ENCODE measurements around the gene SAMMSON.
A peak's percentile ranks its signal among the peaks of the same experiment; 100 is the strongest.

SAMMSON gene

DNA sequence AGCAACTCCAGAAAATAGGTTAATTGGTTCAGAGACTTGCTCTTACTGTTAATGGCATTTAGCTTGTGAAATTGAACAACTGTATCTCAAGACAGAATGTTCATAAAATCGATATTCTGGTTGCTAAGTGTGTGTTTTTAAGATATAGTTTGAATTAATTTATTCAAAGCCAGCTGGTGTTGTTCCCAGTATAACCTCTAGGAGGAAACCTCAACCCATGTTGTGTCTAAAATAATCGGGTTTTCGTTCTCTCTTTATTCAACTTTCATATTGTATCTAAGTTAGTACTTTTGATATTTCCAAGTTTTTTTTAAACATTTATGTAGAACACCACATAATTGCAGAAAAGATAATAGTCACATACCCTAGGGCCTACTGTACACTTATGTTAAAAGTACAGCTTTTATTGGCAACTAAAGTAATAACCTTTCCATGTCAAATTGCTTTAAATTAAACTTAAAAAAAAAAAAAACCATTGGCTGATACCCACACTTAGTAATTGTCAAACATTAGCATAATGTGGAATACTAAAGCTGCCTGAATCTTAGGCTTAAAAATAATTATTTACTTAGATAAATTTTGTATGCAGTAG lies 90.9 kb downstream of the SAMMSON start:
- DNase-seq (ENCODE audit: low spot score): peak; percentile 10

DNA sequence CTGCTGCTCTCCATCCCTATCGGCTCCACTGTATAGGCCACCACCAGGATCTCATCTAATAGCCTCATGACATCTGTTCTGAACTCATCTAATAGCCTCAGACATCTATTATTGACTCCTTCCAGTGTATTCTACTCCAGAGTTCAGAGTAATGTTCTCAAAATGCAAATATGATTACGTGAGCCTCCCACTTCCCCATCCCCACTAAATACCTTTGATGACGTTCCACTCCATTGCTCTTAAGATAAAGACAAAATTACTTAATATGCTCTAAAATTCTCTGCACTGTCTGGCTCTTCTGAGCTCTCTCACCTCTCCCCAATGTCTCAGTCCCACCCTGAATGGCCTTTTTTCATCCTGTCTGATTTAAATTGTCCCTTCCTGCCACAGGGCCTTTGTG lies 94.7 kb downstream of the SAMMSON start:
- no peak for DNase-seq (ENCODE audit: low spot score)

DNA sequence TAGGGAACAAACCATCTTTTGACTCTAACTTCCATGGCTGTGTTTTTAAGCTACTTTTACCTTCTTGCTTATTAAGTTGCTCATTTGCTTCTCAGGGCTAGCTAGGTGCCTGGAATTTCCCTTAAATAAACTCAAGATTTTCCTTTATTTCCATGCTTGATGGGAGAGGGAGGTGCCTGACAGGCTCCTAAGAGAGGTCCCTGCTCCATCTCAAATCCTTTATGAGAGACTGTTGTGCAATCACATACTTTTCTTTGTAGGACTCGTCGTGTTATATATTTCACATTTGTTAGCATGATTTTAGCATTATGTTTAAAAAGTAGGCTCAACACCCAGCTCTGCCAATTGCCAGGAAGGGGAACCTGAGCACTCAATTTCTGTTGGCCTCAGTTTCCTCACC lies 95.7 kb downstream of the SAMMSON start:
- no peak for DNase-seq (ENCODE audit: low spot score)

DNA sequence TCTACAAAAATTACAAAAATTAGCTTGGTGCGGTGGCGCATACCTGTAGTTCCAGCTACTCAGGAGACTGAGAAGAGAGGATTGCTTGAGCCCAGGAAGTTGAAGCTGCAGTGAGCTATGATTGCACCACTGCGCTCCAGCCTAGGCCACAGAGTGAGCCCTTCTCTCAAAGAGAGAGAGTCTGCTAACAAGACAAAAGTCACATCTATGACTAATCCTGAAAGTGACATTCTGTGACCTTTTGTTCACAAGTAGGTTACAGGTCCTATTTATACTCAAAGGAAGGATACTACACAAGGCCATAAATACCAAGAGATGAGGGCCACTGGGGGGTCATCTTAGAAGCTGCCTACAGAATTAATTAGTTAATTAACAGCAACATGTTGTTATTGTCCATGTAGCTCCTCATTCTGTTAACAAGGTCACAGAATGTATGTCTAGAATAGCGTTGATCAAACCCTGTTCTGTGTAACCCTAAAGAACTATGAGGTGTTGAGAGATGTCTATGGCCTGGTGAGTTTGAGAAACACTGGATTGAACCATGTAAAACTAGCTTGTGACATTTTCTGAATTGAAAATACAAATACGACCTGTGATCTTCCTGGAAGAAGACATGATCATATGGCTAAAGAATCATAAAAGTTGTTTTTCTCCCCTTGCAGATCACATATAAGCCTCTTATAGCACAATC lies 97.0 kb downstream of the SAMMSON start:
- no peak for DNase-seq (ENCODE audit: low spot score)

DNA sequence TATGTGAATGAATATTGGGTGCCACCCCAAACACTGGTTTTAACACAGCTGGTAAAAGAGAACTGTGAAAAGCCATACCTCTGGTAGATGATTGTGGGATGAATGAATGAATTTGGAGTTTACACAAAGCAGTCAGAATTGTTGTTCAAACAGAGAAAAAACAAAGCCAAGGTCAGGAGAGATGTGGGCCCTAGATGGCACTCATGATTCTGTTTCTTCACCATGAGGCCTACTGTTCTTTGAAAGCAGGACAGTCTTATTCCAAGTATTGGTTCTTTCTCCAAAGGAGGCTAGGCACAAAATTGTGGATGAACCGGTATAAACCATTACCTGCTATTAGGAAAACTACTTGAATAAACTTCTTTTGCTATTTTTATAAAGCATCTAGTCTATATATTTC lies 97.6 kb downstream of the SAMMSON start:
- DNase-seq (ENCODE audit: low spot score): peak; percentile 11

DNA sequence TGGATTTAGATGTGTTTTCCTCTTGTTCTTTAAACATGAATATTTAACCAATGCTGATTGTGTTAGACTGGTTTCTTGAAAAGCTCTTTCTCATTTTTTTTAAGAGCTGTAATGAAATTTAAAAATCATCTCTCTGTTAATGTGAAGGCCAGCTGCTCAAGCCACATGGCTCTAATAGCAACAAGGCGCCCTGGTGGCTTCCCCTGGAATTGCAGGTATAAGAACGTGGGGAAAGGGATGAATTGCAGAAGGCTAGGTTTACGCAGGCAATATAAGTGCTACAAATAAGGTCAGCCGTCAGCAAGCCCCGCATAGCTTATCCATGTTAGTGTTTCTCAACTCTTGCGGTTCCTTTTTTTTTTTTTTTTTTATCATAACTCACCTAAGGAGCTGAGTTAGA lies 108.5 kb downstream of the SAMMSON start:
- DNase-seq (ENCODE audit: low spot score): no peak

DNA sequence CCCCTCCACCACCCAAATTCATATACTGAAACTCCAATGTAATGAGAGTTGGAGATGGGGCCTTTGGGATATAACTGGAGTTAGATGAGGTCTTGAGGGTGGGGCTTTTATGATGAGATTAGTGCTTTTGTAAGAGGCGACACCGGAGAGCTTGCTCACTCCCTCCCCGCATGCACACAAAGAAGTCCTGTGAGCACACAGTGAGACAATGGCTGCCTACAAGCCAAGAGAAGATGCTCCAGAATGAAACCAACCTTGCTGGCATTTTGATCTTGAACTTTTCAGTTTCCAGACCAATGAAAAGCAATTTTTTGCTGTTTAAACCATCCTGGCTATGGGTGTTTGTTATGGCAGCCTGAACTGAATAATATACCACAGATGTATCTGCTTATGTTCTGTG lies 109.0 kb downstream of the SAMMSON start:
- DNase-seq (ENCODE audit: low spot score): peak; percentile 6

DNA sequence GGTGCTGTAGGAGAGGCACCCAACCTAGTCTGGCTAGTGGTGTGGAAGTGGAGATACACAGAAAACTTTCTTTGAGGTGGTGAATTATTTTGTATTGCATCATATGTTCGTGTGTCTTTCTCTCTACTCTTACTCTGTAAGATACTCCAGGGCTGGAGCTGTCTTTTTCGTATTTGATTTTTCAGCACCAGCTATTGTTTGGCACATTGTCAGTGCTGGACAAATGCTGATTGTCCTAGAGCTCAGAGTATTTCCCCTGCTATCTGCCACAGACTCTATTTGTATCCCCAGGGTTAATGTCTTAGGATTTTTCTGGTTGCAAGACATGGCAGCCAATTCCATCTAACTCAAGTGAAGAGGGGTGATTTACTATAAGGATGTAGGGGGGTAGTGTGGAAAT lies 110.5 kb downstream of the SAMMSON start:
- DNase-seq (ENCODE audit: low spot score): peak; percentile 55

DNA sequence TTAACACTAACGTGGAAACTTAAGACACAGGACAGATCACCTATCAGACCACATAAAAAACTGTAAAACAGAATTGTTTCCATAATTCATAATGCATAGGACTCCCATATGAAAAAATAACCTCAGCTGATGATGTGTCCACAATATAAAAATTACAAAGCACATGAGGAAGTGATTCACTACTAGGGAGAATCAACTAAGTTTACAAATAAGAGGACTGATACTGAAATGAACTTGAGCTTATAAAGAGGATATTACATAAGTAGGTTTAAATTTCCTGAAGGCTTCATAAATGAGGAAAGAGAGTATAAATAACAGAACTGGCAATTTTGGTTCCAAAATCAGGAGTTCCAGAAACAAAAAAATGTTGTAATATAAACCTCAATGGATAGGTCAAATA lies 111.9 kb downstream of the SAMMSON start:
- no peak for DNase-seq (ENCODE audit: low spot score)

DNA sequence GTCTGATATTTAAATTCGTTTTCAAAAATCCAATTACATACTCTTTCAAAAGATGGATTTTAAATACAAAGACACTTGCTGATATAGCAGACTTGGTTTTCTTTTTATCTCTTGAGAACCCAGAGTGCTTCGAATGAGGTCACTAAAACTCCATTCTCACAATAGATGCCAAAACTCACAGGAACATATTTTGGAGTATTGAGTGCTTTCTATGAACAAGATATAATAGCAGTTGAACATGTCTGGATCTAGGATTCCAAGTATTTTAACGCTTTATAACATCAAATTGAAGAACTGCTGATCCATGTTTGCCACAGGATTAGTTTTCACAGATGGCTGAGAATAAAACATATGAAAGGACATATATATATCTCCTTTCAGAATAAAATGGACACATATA lies 113.2 kb downstream of the SAMMSON start:
- no peak for DNase-seq (ENCODE audit: low spot score)

DNA sequence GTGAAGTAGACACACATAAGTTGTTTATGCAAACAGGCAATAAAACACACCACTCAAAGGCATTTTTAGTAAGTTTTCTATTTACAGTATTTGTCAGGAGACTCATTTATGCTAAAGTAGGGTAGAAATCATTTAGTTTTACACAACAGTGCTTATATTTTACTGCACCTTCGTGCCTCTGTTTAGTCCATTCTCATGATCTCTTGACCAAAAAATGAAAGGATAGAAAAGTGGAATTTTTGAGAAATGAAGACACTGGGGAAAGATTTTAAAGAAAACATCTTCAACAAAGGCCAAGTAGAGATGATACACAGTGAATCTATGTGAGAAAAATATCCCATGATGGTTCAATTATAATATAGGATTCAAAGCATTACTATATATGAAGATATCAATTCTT lies 114.9 kb downstream of the SAMMSON start:
- DNase-seq (ENCODE audit: low spot score): no peak

DNA sequence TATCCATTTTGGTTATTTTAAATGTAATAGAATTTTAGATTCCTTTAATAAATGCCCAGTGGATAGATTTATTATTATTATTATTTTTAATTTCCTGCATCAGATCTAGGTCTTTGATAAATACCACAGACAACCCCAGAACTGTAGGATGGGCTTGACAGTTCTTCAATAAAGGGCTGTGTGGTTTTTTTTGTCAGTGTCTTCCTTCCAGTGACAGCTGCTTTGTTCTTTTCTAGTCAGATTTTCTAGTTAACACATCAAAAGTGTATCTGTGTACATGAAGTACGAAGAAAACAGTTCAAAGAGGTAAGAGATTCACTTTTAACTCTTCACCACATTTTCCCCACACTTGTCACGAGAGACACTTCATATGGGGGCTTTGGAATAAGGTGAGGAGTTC lies 120.3 kb downstream of the SAMMSON start:
- DNase-seq (ENCODE audit: low spot score): no peak
